Activated CD4-positive, CD25-positive, alpha-beta regulatory T cell (primary cell): ENCODE measurements around the gene DEDD2.
"Not testable (repeated sequence)": the region's sequence is repeated elsewhere in the genome, so short reads cannot be mapped to it uniquely, and the experiment has no call there.

Source experiments
- DNase-seq, 4 experiments: peaks; one replicate each; lab custom pipeline; 2025; lab: John Stamatoyannopoulos, UW

DEDD2 gene

GRCh38 chr19:42217520-42218437 is at the start of gene DEDD2:
Gene DEDD2 (minus strand): TSS chr19:42217677. CDS start chr19:42217007, 670 bp downstream.
- peak; percentile 98 to 99 (median 98) for DNase-seq

GRCh38 chr19:42266928-42267603 is 49.6 kb upstream of the DEDD2 start:
- not testable (repeated sequence) for DNase-seq

GRCh38 chr19:42266105-42266504 is 48.6 kb upstream of the DEDD2 start:
- not testable (repeated sequence) for DNase-seq

- no peak for DNase-seq
These were observed 44.3 kb upstream of the DEDD2 start for GRCh38 chr19:42261763-42262162.

GRCh38 chr19:42257842-42258241 is 40.4 kb upstream of the DEDD2 start:
- DNase-seq: not testable (repeated sequence)

GRCh38 chr19:42255766-42256745 is 38.6 kb upstream of the DEDD2 start:
- DNase-seq: no peak

GRCh38 chr19:42254850-42255765 is 37.6 kb upstream of the DEDD2 start, which contains the start of gene ERF:
Gene ERF (minus strand): TSS chr19:42255128. CDS start chr19:42254999, 129 bp downstream.
- peak; percentile 82 to 88 (median 87) for DNase-seq

GRCh38 chr19:42254089-42254849 is 36.8 kb upstream of the DEDD2 start:
- peak; percentile 40 to 70 (median 55) for DNase-seq

GRCh38 chr19:42253245-42254088 is 36.0 kb upstream of the DEDD2 start:
- peak; percentile 32 to 52 (median 42) for DNase-seq

GRCh38 chr19:42252365-42253244 is 35.1 kb upstream of the DEDD2 start:
- DNase-seq: no peak

GRCh38 chr19:42251572-42252358 is 34.3 kb upstream of the DEDD2 start:
- DNase-seq: no peak

GRCh38 chr19:42250666-42251531 is 33.4 kb upstream of the DEDD2 start:
- DNase-seq: no peak

GRCh38 chr19:42250183-42250665 is 32.7 kb upstream of the DEDD2 start:
- no peak for DNase-seq

GRCh38 chr19:42249769-42250168 is 32.3 kb upstream of the DEDD2 start:
- no peak for DNase-seq

GRCh38 chr19:42249149-42249750 is 31.8 kb upstream of the DEDD2 start:
- no peak for DNase-seq
